ENCODE data around the gene SHROOM4. TPM values are rescaled to one million over a fixed set of nuclear protein-coding genes. Genes with fewer than 3 reads are reported as not detected.

SHROOM4 gene
- total RNA-seq, 3 donors from 2014 or later (not counting 1 experiment from before 2014, with no cell fraction given), result 0.05 to 0.09 TPM; not detected in 1

- Mint-ChIP-seq H3K27me3 (ENCODE audit: low read depth in 2 of 2) (peaks cover 4 to 43% of the 10 kb centered on the region in 2 donors), H3K27ac (no peak overlapping the region), H3K9me3 (peaks cover 0 to 3% of the 10 kb centered on the region in 2 donors), H3K36me3 (no peaks in the 10 kb centered on the region), H3K4me1 (no peaks in the 10 kb centered on the region), H3K4me3 (no peak overlapping the region)
- Histone ChIP-seq H3K4me3 (ENCODE audit: low read length) (no peak overlapping the region), H3K27me3 (ENCODE audit: control insufficient read depth, insufficient read depth, low read length) (no peaks in the 10 kb centered on the region), H3K27ac (ENCODE audit: low read length) (no peak overlapping the region), H3K9me3 (ENCODE audit: control insufficient read depth, insufficient read depth, low read length) (no peaks in the 10 kb centered on the region), H3K4me1 (ENCODE audit: control insufficient read depth, insufficient read depth, low read length) (no peaks in the 10 kb centered on the region), H3K36me3 (ENCODE audit: control insufficient read depth, insufficient read depth, low read length) (no peaks in the 10 kb centered on the region)
- 78% methylated on average over 5 of the region's 8 CpGs for WGBS (ENCODE audit: insufficient coverage)
- ATAC-seq, result no peak
- TF ChIP-seq, protein P1, sequence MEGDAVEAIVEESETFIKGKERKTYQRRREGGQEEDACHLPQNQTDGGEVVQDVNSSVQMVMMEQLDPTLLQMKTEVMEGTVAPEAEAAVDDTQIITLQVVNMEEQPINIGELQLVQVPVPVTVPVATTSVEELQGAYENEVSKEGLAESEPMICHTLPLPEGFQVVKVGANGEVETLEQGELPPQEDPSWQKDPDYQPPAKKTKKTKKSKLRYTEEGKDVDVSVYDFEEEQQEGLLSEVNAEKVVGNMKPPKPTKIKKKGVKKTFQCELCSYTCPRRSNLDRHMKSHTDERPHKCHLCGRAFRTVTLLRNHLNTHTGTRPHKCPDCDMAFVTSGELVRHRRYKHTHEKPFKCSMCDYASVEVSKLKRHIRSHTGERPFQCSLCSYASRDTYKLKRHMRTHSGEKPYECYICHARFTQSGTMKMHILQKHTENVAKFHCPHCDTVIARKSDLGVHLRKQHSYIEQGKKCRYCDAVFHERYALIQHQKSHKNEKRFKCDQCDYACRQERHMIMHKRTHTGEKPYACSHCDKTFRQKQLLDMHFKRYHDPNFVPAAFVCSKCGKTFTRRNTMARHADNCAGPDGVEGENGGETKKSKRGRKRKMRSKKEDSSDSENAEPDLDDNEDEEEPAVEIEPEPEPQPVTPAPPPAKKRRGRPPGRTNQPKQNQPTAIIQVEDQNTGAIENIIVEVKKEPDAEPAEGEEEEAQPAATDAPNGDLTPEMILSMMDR (IDR thresholded peaks at IDR 0.05), result no peak
- intact Hi-C loops (cut with micrococcal nuclease), result no loop called here
- DNase-seq, result no peak
Measured at GRCh38 chrX:50615570-50616158, 198.3 kb downstream of the SHROOM4 start.

DNA sequence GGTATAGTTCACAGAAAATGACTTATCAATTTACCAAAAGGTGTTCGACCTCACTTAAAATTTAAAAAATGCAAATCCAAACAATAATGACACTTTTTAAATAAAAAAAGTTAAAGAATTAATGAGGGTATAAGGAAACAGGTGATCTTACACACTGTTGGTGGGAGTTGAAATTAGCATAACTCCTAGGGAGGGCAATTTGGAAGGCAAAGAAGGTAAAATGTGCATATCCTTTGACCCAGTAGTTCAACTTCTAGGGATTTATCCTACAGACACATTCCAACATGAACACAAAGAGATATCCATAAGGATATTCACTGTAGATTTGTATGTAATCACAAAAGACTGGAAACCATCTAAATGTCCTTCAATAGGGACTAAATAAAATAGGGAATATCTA is 199.5 kb downstream of the SHROOM4 start:
- ATAC-seq, result no peak
- Histone ChIP-seq H3K36me3 (ENCODE audit: control insufficient read depth, insufficient read depth, low read length) (no peaks in the 10 kb centered on the region), H3K4me3 (ENCODE audit: low read length) (no peak overlapping the region), H3K27me3 (ENCODE audit: control insufficient read depth, insufficient read depth, low read length) (no peaks in the 10 kb centered on the region), H3K9me3 (ENCODE audit: control insufficient read depth, insufficient read depth, low read length) (no peaks in the 10 kb centered on the region), H3K27ac (ENCODE audit: low read length) (no peak overlapping the region), H3K4me1 (ENCODE audit: control insufficient read depth, insufficient read depth, low read length) (no peaks in the 10 kb centered on the region)
- H3K36me3 Mint-ChIP-seq, result no peaks in the 10 kb centered on the region
- intact Hi-C loops (cut with micrococcal nuclease), result no loop called here
- H3K4me1 Mint-ChIP-seq, result no peaks in the 10 kb centered on the region
- no peak overlapping the region for H3K27ac Mint-ChIP-seq
- H3K27me3 Mint-ChIP-seq (ENCODE audit: low read depth in 2 of 2), result peaks cover 4 to 42% of the 10 kb centered on the region in 2 donors
- no peak overlapping the region for H3K4me3 Mint-ChIP-seq
- TF ChIP-seq, protein P1 (IDR thresholded peaks at IDR 0.05), result no peak
- no CpG with 5 or more reads among the region's 1 CpG for WGBS (ENCODE audit: insufficient coverage)
- peaks cover 0 to 3% of the 10 kb centered on the region in 2 donors for H3K9me3 Mint-ChIP-seq
- no peak for DNase-seq

DNA sequence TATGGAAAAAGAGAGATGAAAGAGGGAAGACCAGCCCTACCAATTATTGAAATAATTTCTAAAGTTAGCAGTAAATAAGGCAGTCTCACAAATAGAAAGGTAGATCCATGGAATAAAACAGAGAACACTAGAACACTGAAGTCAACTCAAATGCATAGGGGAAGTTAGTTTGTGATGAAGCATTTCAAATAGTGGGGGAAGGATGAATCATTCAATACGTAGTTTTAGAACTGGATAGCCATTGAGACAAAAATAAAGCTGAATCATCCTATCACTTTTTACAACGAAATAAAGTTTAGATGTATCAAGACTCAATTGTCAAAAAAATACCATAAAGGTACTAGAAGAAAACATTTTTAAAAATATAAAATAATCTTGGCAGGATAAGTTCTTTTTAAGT is 200.1 kb downstream of the SHROOM4 start:
- no peak overlapping the region for H3K4me3 Mint-ChIP-seq
- no peaks in the 10 kb centered on the region for H3K27me3 ChIP-seq (ENCODE audit: control insufficient read depth, insufficient read depth, low read length)
- no peak overlapping the region for H3K27ac Mint-ChIP-seq
- H3K36me3 ChIP-seq (ENCODE audit: control insufficient read depth, insufficient read depth, low read length), result no peaks in the 10 kb centered on the region
- no peak for DNase-seq
- H3K9me3 Mint-ChIP-seq, result peaks cover 0 to 3% of the 10 kb centered on the region in 2 donors
- no peak overlapping the region for H3K27ac ChIP-seq (ENCODE audit: low read length)
- H3K36me3 Mint-ChIP-seq, result no peaks in the 10 kb centered on the region
- no peak for ATAC-seq
- intact Hi-C loops (cut with micrococcal nuclease), result no loop called here
- peaks cover 4 to 42% of the 10 kb centered on the region in 2 donors for H3K27me3 Mint-ChIP-seq (ENCODE audit: low read depth in 2 of 2)
- no peaks in the 10 kb centered on the region for H3K4me1 ChIP-seq (ENCODE audit: control insufficient read depth, insufficient read depth, low read length)
- no CpG with 5 or more reads among the region's 2 CpGs for WGBS (ENCODE audit: insufficient coverage)
- H3K4me3 ChIP-seq (ENCODE audit: low read length), result no peak overlapping the region
- TF ChIP-seq, protein P1 (IDR thresholded peaks at IDR 0.05), result no peak
- H3K4me1 Mint-ChIP-seq, result no peaks in the 10 kb centered on the region
- H3K9me3 ChIP-seq (ENCODE audit: control insufficient read depth, insufficient read depth, low read length), result no peaks in the 10 kb centered on the region

- ATAC-seq (no peak), DNase-seq (no peak)
- no peaks in the 10 kb centered on the region for H3K4me1 ChIP-seq (ENCODE audit: control insufficient read depth, insufficient read depth, low read length)
- no peak overlapping the region for H3K27ac ChIP-seq (ENCODE audit: low read length)
- no peaks in the 10 kb centered on the region for H3K27me3 ChIP-seq (ENCODE audit: control insufficient read depth, insufficient read depth, low read length)
- Mint-ChIP-seq H3K27ac (no peak overlapping the region), H3K36me3 (no peaks in the 10 kb centered on the region), H3K27me3 (ENCODE audit: low read depth in 2 of 2) (peaks cover 2 to 33% of the 10 kb centered on the region in 2 donors), H3K9me3 (no peaks in the 10 kb centered on the region), H3K4me1 (no peaks in the 10 kb centered on the region), H3K4me3 (no peak overlapping the region)
- TF ChIP-seq, protein P1 (IDR thresholded peaks at IDR 0.05), result no peak
- H3K9me3 ChIP-seq (ENCODE audit: control insufficient read depth, insufficient read depth, low read length), result no peaks in the 10 kb centered on the region
- intact Hi-C loops (cut with micrococcal nuclease), result no loop called here
- no peak overlapping the region for H3K4me3 ChIP-seq (ENCODE audit: low read length)
- no peaks in the 10 kb centered on the region for H3K36me3 ChIP-seq (ENCODE audit: control insufficient read depth, insufficient read depth, low read length)
Measured at GRCh38 chrX:50609796-50610195, 204.2 kb downstream of the SHROOM4 start.

Measured in natural killer cell (primary cell).